Measurements from ENCODE around the gene KCNK3.

Gene KCNK3

DNA sequence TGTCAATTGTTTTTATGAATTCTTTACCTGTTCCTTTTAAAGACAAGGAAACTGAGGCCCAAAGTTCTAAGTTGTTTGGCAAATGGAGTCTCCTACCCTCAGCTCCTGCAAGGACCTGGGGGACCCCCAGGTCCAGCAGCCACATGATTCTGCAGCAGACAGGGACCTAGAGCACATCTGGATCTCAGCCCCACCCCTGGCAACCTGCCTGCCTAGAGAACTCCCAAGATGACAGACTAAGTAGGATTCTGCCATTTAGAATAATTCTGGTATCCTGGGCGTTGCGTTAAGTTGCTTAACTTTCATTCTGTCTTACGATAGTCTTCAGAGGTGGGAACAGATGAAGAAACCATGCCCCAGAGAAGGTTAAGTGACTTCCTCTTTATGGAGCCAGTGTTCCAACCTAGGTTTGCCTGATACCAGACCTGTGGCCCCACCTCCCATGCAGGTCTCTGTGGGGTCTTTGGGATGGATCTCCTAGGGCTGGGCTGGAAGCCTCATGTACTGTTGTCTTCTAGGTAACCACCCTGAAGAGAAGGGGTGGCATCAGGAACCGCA is 87.8 kb downstream of the KCNK3 start:
- no peak overlapping the region for H3K27ac Mint-ChIP-seq
- H3K4me3 Mint-ChIP-seq = no peak overlapping the region
- peaks cover 7% of the 10 kb centered on the region for H3K4me1 Mint-ChIP-seq (ENCODE audit: low read depth)
- no peaks in the 10 kb centered on the region for H3K27me3 Mint-ChIP-seq (ENCODE audit: low read depth)
- DNase-seq (ENCODE audit: low spot score) = no peak
- H3K9me3 Mint-ChIP-seq = no peaks in the 10 kb centered on the region
- peaks cover 22% of the 10 kb centered on the region for H3K36me3 Mint-ChIP-seq (ENCODE audit: low read depth)
